HCT116 (cell line): ENCODE results near the gene COPG2. TPM values are rescaled to one million over a fixed set of nuclear protein-coding genes. Genes with fewer than 3 reads are reported as not detected.
"Not testable (repeated sequence)": the region's sequence is repeated elsewhere in the genome, so short reads cannot be mapped to it uniquely, and the experiment has no call there.

ENCODE experiments used
- ATAC-seq: fragments of 200-7000 bp; cut with Tn5 transposase; 2 replicates; pipeline ENCODE4 v1.9.1; 2020; ENCODE audit warnings: mild to moderate bottlenecking, moderate library complexity
- BruUV-seq: library from RNA; stranded (reverse); fragments of 400-500 nt; replicated peaks from 2 replicates; lab custom pipeline; 2021; lab: Mats Ljungman, UMichigan
- CTCF ChIA-PET: fragments of 300-600 bp; sonication (Branson Sonifier 250); formaldehyde crosslinking; loops from one replicate; lab custom pipeline; 2021; ENCODE audit warnings: antibody characterized with exemption; lab: Charles Lee
- POLR2A ChIA-PET: fragments of 300-600, 350-600 bp; sonication (Branson Sonifier 250); formaldehyde crosslinking; loops from one replicate; lab custom pipeline; 2021; ENCODE audit warnings: antibody characterized with exemption; lab: Charles Lee
- RAD21 ChIA-PET, 2 experiments: fragments of 300-600 bp; sonication (Branson Sonifier 250); formaldehyde crosslinking; loops; one replicate each; lab custom pipeline; 2023; ENCODE audit warnings: low total read pairs in 2 of 2; ENCODE audit not compliant: uncharacterized antibody in 2 of 2, unreplicated experiment in 2 of 2, low non-redundant PET in 1 of 2; lab: Charles Lee
- DNase-seq: peaks from one replicate; pipeline ENCODE4 v3.0.0-alpha.2; 2010; ENCODE audit warnings: low read depth, low spot score
- H2AFZ ChIP-seq: fragments of 200-600 bp; shearing (Covaris generic), sonication (generic); 2 replicates; pipeline ENCODE4 v1.6.1; 2017; ENCODE audit warnings: low read depth, mixed run types, mixed read lengths, antibody characterized with exemption, low read length; ENCODE audit not compliant: poor library complexity, severe bottlenecking
- H3K27ac ChIP-seq: 2 replicates; pipeline ENCODE4 v1.5.1; 2012; ENCODE audit warnings: low read depth, low read length
- H3K27me3 ChIP-seq: fragments of 200-600 bp; sonication (generic); 2 replicates; pipeline ENCODE4 v1.6.1; 2016; ENCODE audit warnings: mixed run types, low read length, mixed read lengths; ENCODE audit not compliant: insufficient read depth
- H3K36me3 ChIP-seq, 2 experiments: fragments of 200-500 bp in 1 of 2; fragments of 200-600 bp in 1 of 2; sonication (Bioruptor generic) in 1 of 2; sonication (generic) in 1 of 2; 2 replicates each; pipeline versions ENCODE4 v1.5.1 to v1.6.1; 2014 to 2016; ENCODE audit warnings: low read length in 2 of 2, inconsistent platforms in 1 of 2, mixed read lengths in 1 of 2, mixed run types in 1 of 2; ENCODE audit not compliant: insufficient read depth in 2 of 2, control insufficient read depth in 1 of 2
- H3K4me1 ChIP-seq, 2 experiments: fragments of 200-600 bp in 1 of 2; sonication (generic) in 1 of 2; 2 replicates each; pipeline versions ENCODE4 v1.5.1 to v1.6.1; 2012 to 2017; ENCODE audit warnings: low read length in 2 of 2, inconsistent platforms in 1 of 2, mild to moderate bottlenecking in 1 of 2, mixed read lengths in 1 of 2, mixed run types in 1 of 2, moderate library complexity in 1 of 2; ENCODE audit not compliant: insufficient read depth in 2 of 2, control insufficient read depth in 1 of 2
- H3K4me2 ChIP-seq: fragments of 200-600 bp; sonication (generic); 2 replicates; pipeline ENCODE4 v1.6.1; 2017; ENCODE audit warnings: mixed run types, low read length, mixed read lengths
- H3K4me3 ChIP-seq, 2 experiments: fragments of 200-600 bp in 1 of 2; sonication (generic) in 1 of 2; replicated peaks in 1 of 2; 2 replicates each; pipeline ENCODE4 v1.5.1; 2011 to 2016; ENCODE audit warnings: low read length in 2 of 2, control low read depth in 1 of 2, low read depth in 1 of 2, mild to moderate bottlenecking in 1 of 2, mixed read lengths in 1 of 2, mixed run types in 1 of 2
- H3K79me2 ChIP-seq: fragments of 200-600 bp; sonication (generic); 2 replicates; pipeline ENCODE4 v1.6.1; 2017; ENCODE audit warnings: mild to moderate bottlenecking, mixed run types, low read length, moderate library complexity, mixed read lengths; ENCODE audit not compliant: insufficient read depth
- H3K9ac ChIP-seq: fragments of 200-600 bp; sonication (generic); 2 replicates; pipeline ENCODE4 v1.6.1; 2016; ENCODE audit warnings: low read length, mixed read lengths
- H3K9me2 ChIP-seq: fragments of 200-600 bp; sonication (generic), shearing (Covaris generic); 2 replicates; pipeline ENCODE4 v1.6.1; 2017; ENCODE audit warnings: mixed run types, mild to moderate bottlenecking, moderate library complexity; ENCODE audit not compliant: insufficient read depth
- H3K9me3 ChIP-seq, 2 experiments: fragments of 200-500 bp in 1 of 2; fragments of 200-600 bp in 1 of 2; sonication (Bioruptor generic) in 1 of 2; sonication (generic) in 1 of 2; 2 replicates each; pipeline ENCODE4 v1.6.1; 2014 to 2017; ENCODE audit warnings: low read length in 2 of 2, mixed read lengths in 2 of 2, inconsistent platforms in 1 of 2, low read depth in 1 of 2, mild to moderate bottlenecking in 1 of 2, mixed run types in 1 of 2, moderate library complexity in 1 of 2; ENCODE audit not compliant: control insufficient read depth in 1 of 2, insufficient read depth in 1 of 2
- H4K20me1 ChIP-seq: fragments of 200-600 bp; sonication (generic), shearing (Covaris generic); 2 replicates; pipeline ENCODE4 v1.6.1; 2017; ENCODE audit warnings: mixed run types, mild to moderate bottlenecking, moderate library complexity; ENCODE audit not compliant: insufficient read depth
- CEBPB ChIP-seq: IDR thresholded peaks from 2 replicates; pipeline ENCODE4 v1.6.1; 2012; ENCODE audit warnings: low read depth
- EGR1 ChIP-seq: IDR thresholded peaks from 2 replicates; pipeline ENCODE4 v1.6.1; 2012; ENCODE audit warnings: low read depth
- ELF1 ChIP-seq: IDR thresholded peaks from 2 replicates; pipeline ENCODE4 v1.6.1; 2012; ENCODE audit warnings: low read depth, borderline replicate concordance
- JUND ChIP-seq: IDR thresholded peaks from 2 replicates; pipeline ENCODE4 v1.6.1; 2012
- POLR2AphosphoS5 ChIP-seq: IDR thresholded peaks from 2 replicates; pipeline ENCODE4 v1.6.1; 2011; ENCODE audit warnings: mild to moderate bottlenecking, low read depth, low read length, moderate library complexity
- RAD21 ChIP-seq: IDR thresholded peaks from 2 replicates; pipeline ENCODE4 v1.6.1; 2012; ENCODE audit warnings: low read depth, mild to moderate bottlenecking
- TCF7L2 ChIP-seq: IDR thresholded peaks from 2 replicates; pipeline ENCODE4 v1.7.0; 2011; ENCODE audit warnings: borderline replicate concordance, inconsistent platforms; ENCODE audit not compliant: insufficient read depth, insufficient read length; ENCODE audit errors: extremely low read depth
- YY1 ChIP-seq: IDR thresholded peaks from 2 replicates; pipeline ENCODE4 v1.6.1; 2011; ENCODE audit warnings: low read length, low read depth, moderate library complexity, mild to moderate bottlenecking; ENCODE audit not compliant: insufficient replicate concordance; ENCODE audit errors: extremely low read depth
- intact Hi-C: fragments of 100-400 bp; cut with micrococcal nuclease; formaldehyde crosslinking; loops from 2 replicates; pipeline ENCODE4 v1.10.0; 2022
- total RNA-seq: library from RNA; stranded (reverse); gene quantifications from one replicate; pipeline ENCODE4 v1.2.1, GENCODE V29; 2021; ENCODE audit not compliant: unreplicated experiment
- TF ChIP-seq, protein P1 (sequence below), 3 experiments: fragments of 200-600 bp in 1 of 3; sonication (generic) in 1 of 3; IDR thresholded peaks in 2 of 3; conservative IDR thresholded peaks in 1 of 3; 2 replicates each; pipeline ENCODE4 v1.5.1; 2012 to 2017; ENCODE audit warnings: low read depth in 2 of 3, low read length in 2 of 3, antibody characterized with exemption in 1 of 3, borderline replicate concordance in 1 of 3, control low read depth in 1 of 3, mild to moderate bottlenecking in 1 of 3, mixed read lengths in 1 of 3, mixed run types in 1 of 3, moderate library complexity in 1 of 3; ENCODE audit not compliant: insufficient read depth in 1 of 3

COPG2 gene
- total RNA-seq, 1 experiment from 2014 or later: 31.0 TPM

DNA sequence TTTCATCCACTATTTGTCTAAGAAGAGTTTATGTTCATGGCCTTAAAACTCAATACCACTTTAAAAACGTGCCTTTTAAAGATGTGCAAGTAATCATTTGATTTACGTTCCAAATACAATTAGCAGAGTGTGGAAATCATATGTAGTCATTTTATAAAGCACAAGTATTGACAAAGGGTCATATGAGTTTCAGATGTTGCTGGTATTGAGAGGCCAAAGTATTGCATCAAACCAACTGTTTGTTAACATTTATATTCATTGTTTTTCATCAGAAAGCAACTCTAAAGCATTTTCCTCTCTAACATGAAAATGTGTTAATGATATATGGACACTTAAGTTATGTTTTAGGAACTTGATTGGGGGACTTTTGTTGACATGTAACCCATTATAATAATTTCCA is 29.3 kb upstream of the COPG2 start (continued):
- TF ChIP-seq JUND (no peak), EGR1 (no peak), CEBPB (no peak), ELF1 (no peak)

DNA sequence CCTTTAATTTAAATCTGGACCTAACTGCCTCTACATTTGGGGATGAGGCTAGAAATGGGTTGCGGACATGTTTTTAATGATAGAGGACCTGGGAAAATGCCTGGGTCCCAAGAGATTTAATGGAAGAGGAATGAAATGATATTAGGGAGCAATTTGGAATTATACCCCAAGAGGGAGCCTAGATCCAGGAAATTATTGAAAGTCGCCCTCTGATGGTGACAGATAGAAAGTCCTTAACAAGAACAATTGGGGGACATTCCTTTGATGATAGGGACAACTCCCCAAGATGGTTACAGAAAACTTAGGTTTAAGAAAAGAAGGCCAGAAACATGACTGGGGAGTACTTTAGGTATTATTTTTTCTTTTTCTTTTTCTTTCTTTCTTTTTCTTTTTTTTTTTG is 27.3 kb upstream of the COPG2 start:
- intact Hi-C loops: loop anchor here (10.0 kb wide), 1 partner anchor 451 kb away; no protein-coding TSS in a partner anchor
- Histone ChIP-seq H3K9me2 (no peaks in the 10 kb centered on the region), H3K9ac (no peak overlapping the region), H3K36me3 (no peaks in the 10 kb centered on the region), H3K4me1 (no peaks in the 10 kb centered on the region), H3K4me2 (no peak overlapping the region), H4K20me1 (no peaks in the 10 kb centered on the region), H3K4me3 (no peak overlapping the region), H3K27me3 (no peaks in the 10 kb centered on the region), H3K27ac (no peak overlapping the region), H2AFZ (peak overlapping the region; percentile 29), H3K79me2 (no peaks in the 10 kb centered on the region), H3K9me3 (no peaks in the 10 kb centered on the region)
- CTCF ChIA-PET: no interaction called here
- POLR2A ChIA-PET: no interaction called here
- no TSS peak for BruUV-seq
- DNase-seq: peak; percentile 46
- peak; percentile 70 for ATAC-seq
- RAD21 ChIA-PET: no interaction called here
- peak; percentile 77 for TF ChIP-seq RAD21
- TF ChIP-seq, protein P1, sequence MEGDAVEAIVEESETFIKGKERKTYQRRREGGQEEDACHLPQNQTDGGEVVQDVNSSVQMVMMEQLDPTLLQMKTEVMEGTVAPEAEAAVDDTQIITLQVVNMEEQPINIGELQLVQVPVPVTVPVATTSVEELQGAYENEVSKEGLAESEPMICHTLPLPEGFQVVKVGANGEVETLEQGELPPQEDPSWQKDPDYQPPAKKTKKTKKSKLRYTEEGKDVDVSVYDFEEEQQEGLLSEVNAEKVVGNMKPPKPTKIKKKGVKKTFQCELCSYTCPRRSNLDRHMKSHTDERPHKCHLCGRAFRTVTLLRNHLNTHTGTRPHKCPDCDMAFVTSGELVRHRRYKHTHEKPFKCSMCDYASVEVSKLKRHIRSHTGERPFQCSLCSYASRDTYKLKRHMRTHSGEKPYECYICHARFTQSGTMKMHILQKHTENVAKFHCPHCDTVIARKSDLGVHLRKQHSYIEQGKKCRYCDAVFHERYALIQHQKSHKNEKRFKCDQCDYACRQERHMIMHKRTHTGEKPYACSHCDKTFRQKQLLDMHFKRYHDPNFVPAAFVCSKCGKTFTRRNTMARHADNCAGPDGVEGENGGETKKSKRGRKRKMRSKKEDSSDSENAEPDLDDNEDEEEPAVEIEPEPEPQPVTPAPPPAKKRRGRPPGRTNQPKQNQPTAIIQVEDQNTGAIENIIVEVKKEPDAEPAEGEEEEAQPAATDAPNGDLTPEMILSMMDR (IDR thresholded peaks at IDR 0.05 in 2 of 3, conservative IDR thresholded peaks at IDR 0.05 in 1 of 3; ENCODE audit: borderline replicate concordance in 1 of 3, insufficient read depth in 1 of 3, low read depth in 2 of 3, low read length in 2 of 3): peak; percentile 70 to 98 (median 78)
- TF ChIP-seq POLR2AphosphoS5: no peak
- peak; percentile 36 for TF ChIP-seq TCF7L2
- TF ChIP-seq YY1: no peak

DNA sequence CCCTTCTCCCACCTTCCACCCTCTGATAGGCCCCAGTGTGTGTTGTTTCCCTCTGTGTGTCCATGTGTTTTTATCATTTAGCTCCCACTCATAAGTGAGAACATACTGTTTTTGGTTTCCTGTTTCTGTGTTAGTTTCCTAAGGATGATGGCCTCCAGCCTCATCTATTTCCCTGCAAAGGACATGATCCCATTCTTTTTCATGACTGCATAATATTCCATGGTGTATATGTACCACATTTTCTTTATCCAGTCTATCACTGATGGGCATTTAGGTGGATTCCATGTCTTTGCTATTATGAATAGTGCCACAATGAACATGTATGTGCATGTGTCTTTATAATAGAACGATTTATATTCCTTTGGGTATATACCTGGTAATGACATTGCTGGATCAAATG is 23.8 kb upstream of the COPG2 start:
- H3K4me2 ChIP-seq, H2AFZ ChIP-seq, CTCF ChIA-PET, H3K79me2 ChIP-seq, H3K27me3 ChIP-seq, RAD21 ChIA-PET, H3K9me3 ChIP-seq, POLR2A ChIA-PET, H3K27ac ChIP-seq, H4K20me1 ChIP-seq, H3K36me3 ChIP-seq, ATAC-seq, DNase-seq, H3K4me3 ChIP-seq, BruUV-seq, H3K9ac ChIP-seq, H3K9me2 ChIP-seq, H3K4me1 ChIP-seq: not testable (repeated sequence)
- intact Hi-C loops: loop anchor here (10.0 kb wide), 1 partner anchor 448 kb away; no protein-coding TSS in a partner anchor
